K562 treated with DMSO at 1 percent for 4 hours (cell line): Measurements from ENCODE around the gene RRAS. TPM values are rescaled to one million over a fixed set of nuclear protein-coding genes. Genes with fewer than 3 reads are reported as not detected.

Experiments used
- total RNA-seq: library from RNA; unstranded; fragments of 300-600 nt; gene quantifications from 2 replicates; pipeline ENCODE4 v1.2.3, GENCODE V29; 2022; ENCODE audit not compliant: insufficient read depth

RRAS gene
- 12.7 and 23.1 TPM in 2 replicates for total RNA-seq

DNA sequence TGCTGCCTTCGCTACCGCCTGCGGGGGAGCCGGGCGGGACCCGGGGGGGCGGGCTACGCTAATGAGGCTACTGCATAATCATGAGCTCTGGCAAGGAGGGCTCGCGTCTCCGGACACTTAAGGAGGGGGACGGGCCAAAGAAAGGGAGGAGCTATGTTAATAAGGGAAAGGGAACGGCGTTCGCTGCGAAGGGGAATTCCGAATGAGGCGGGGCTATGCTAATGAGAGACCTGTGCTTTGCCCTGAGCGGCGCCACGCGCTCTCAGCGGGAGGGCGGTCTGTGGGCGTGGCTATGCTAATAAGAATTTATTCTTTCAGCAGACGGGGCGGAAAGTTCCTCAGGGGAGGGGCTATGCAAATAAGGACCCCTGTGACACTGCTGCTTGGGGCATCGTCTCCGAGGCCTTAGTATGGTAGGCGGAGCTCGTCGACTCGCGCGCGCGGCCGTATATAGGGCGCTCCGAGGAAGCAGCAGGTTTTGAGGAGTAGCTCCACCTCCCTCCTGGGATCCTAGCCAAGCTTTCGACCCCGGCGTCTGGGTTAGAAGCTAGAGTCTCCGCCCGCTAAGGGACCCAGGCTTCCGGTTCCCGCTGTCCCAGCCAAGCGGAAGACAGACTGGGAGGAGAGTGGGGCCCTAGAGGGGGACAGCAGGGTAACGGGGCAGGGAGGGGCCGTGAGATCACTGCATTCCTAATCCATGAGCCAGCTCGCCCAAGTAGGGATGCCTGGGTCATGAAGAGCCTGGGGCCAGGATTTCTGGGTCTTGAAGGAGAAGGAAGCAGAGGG lies at the start of gene RRAS:
RRAS (minus strand) TSS at position 31 of the 786 bp plus-strand sequence. CDS start 45 bp downstream, outside the sequence.

DNA sequence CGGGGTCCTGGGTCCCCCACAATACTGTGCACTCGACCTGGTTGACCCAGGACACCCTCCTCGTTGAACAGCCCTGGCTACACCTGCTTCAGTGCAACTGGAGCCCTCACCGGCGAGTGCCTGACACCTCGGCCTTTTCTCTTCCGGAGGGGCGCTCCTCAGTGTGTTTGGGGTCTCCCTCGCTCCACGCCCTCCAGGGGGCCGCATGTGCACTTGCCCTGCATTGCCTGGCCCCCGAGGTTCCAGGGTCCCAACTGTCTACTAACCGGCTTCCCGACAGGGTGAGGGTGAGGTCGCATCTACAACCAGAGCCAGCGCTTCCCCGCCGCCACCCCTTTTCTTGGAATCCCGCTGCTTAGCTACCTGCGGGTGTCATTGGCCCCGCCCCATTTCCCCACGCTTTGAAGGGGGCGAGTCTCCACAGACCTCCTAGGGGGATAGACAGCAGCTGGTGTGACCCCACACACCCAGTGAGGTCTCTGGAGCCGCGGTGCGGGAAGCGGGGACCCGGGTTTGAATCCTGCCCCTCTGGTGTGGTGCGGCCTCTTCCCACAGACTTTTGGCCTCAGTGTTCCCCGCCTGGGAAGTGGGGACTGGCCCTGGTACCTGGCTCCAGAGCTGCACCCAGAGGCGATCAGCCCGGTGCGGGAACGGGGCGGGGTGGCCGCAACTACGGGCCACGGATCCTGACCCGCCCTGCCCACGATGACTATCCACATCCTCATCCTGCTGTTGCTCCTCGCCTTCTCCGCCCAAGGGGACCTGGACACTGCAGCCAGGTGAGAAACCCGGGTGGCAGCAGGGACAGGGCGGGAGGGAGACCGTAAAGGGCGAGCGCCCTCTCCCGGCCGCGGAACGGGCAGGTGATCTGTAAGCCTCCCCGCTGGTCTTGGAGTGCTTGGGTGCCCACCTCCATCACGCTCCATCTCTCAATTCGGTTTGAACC lies 49.5 kb upstream of the RRAS start, which contains the start of gene ADM5:
ADM5 (plus strand) TSS at position 462 of the 946 bp plus-strand sequence; CDS start at position 706, 244 bp downstream.

GRCh38 chr19:49677231-49677900 lies 37.4 kb upstream of the RRAS start, which contains the start of gene PRMT1:
TSS of gene PRMT1 (plus strand) at chr19:49677271. CDS start at chr19:49677281, 10 bp downstream.

GRCh38 chr19:49665351-49666119 lies 25.6 kb upstream of the RRAS start, which contains the start of the genes BCL2L12 and IRF3:
TSS of gene BCL2L12 (plus strand) at chr19:49665933. CDS start at chr19:49666693, 760 bp downstream.
TSS of gene IRF3 (minus strand) at chr19:49665857. CDS start at chr19:49664838, 1,019 bp downstream.

DNA sequence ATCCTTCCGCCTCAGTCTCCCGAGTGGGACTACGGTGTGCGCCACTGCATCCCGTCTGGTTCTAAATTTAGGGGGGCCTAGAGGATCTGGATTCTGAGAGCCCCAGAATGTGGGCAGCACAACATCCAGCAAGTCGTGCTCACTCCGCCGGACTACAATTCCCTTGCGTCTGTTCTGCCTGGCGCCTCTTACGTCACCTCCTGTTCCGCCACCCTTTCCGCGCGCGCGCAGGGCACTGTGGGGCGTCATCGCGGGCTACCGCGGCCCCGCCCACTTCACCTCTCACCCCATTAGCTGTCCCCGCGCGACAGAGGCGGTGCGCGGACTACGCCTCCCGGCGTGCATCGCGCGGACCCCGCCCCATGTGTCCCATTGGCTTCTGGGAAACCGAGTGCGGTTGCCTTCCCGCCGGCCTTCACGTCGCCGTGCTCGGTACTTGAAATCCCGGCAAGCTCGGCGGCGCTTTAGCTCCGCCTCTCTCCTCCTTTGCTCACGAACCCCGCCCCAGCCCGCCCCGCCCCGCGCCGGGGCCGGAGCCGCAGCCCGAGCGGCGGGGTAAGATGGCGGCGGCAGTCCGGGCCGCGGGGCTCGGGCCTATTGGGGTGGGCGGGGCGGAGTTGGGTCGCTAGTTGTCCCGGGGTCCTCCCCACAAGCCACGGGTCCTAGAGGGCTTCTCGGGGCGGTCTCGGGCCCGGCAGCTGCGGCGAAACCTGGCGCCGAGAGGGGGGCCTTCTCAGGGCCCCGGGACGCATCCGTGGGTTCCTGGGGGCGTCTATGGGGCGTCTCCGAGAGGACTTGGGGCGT lies 1.9 kb upstream of the RRAS start, which contains the start of gene SCAF1:
SCAF1 (plus strand) TSS at position 522 of the 804 bp plus-strand sequence. CDS start 2,818 bp downstream, outside the sequence.

GRCh38 chr19:49590971-49591730 lies 48.8 kb downstream of the RRAS start, which contains the start of gene PRR12:
TSS of gene PRR12 (plus strand) at chr19:49591182. CDS start at chr19:49591655, 473 bp downstream.

Other genes starting within 250 kb of the RRAS start
- gene PTH2, start 216.7 kb downstream of the RRAS start, total RNA-seq = not detected in 2 replicates
- not detected in 2 replicates for gene GFY, start 214.8 kb downstream of the RRAS start, total RNA-seq
- 9.3 and 13.4 TPM in 2 replicates for gene SLC17A7, start 198.6 kb downstream of the RRAS start, total RNA-seq
- gene PIH1D1, start 188.3 kb downstream of the RRAS start, total RNA-seq = 160 and 172 TPM in 2 replicates
- gene ALDH16A1, start 186.9 kb downstream of the RRAS start, total RNA-seq = 25.7 and 31.3 TPM in 2 replicates
- gene FLT3LG, start 165.9 kb downstream of the RRAS start, total RNA-seq = 6.9 and 9.0 TPM in 2 replicates
- 9,551 and 10,252 TPM in 2 replicates for gene RPL13A, start 152.5 kb downstream of the RRAS start, total RNA-seq
- 7,062 and 7,239 TPM in 2 replicates for gene RPS11, start 143.7 kb downstream of the RRAS start, total RNA-seq
- gene FCGRT, start 127.5 kb downstream of the RRAS start, total RNA-seq = 9.0 and 11.5 TPM in 2 replicates
- gene RCN3, start 112.1 kb downstream of the RRAS start, total RNA-seq = 6.0 and 10.4 TPM in 2 replicates
- gene NOSIP, start 59.6 kb downstream of the RRAS start, total RNA-seq = 307 and 345 TPM in 2 replicates
- 0.84 TPM in 1 of 2 replicates, not detected in the other for gene PRRG2, start 58.8 kb downstream of the RRAS start, total RNA-seq
- 9.5 and 10.7 TPM in 2 replicates for gene PRR12, start 49.0 kb downstream of the RRAS start, total RNA-seq
- 40.7 and 59.9 TPM in 2 replicates for gene SCAF1, start 2.1 kb upstream of the RRAS start, total RNA-seq
- 84.6 and 91.3 TPM in 2 replicates for gene IRF3, start 25.7 kb upstream of the RRAS start, total RNA-seq
- 215 and 249 TPM in 2 replicates for gene BCL2L12, start 25.8 kb upstream of the RRAS start, total RNA-seq
- 202 and 231 TPM in 2 replicates for gene PRMT1, start 37.1 kb upstream of the RRAS start, total RNA-seq
- 9.8 and 16.9 TPM in 2 replicates for gene ADM5, start 49.5 kb upstream of the RRAS start, total RNA-seq
- 2.4 and 5.5 TPM in 2 replicates for gene CPT1C, start 51.0 kb upstream of the RRAS start, total RNA-seq
- 0.90 and 5.6 TPM in 2 replicates for gene TSKS, start 123.2 kb upstream of the RRAS start, total RNA-seq
- 115 and 120 TPM in 2 replicates for gene AP2A1, start 126.9 kb upstream of the RRAS start, total RNA-seq
- gene FUZ, start 173.1 kb upstream of the RRAS start, total RNA-seq = 6.1 and 8.6 TPM in 2 replicates
- gene MED25, start 178.1 kb upstream of the RRAS start, total RNA-seq = 69.4 and 83.8 TPM in 2 replicates
- 179 and 225 TPM in 2 replicates for gene PTOV1, start 211.0 kb upstream of the RRAS start, total RNA-seq
- gene PNKP, start 227.4 kb upstream of the RRAS start, total RNA-seq = 40.0 and 53.0 TPM in 2 replicates
- gene AKT1S1, start 237.2 kb upstream of the RRAS start, total RNA-seq = 57.2 and 59.0 TPM in 2 replicates
- gene TBC1D17, start 237.6 kb upstream of the RRAS start, total RNA-seq = 12.7 and 15.4 TPM in 2 replicates